ENCODE data around the gene ECE1. TPM values are rescaled to one million over a fixed set of nuclear protein-coding genes. Genes with fewer than 3 reads are reported as not detected.

Gene ECE1
- total RNA-seq, 1 experiment from 2014 or later: 192 TPM

GRCh38 chr1:21318057-21318713 lies 27.9 kb upstream of the ECE1 start:
- Histone ChIP-seq H3K9me3 (ENCODE audit: control insufficient read depth, insufficient read depth, low read depth, low read length) (no peaks in the 10 kb centered on the region), H3K27ac (ENCODE audit: low read length) (peak overlapping the region; percentile 67), H3K4me3 (ENCODE audit: low read depth in 2 of 2, low read length in 2 of 2) (no peak overlapping the region), H3K36me3 (ENCODE audit: control insufficient read depth, insufficient read depth, low read length) (no peaks in the 10 kb centered on the region), H3K4me1 (ENCODE audit: control insufficient read depth, insufficient read depth, low read length) (peaks cover 60% of the 10 kb centered on the region), H3K27me3 (ENCODE audit: control insufficient read depth, insufficient read depth, low read length) (no peaks in the 10 kb centered on the region)
- TF ChIP-seq SIN3A (IDR thresholded peaks at IDR 0.05; ENCODE audit: borderline replicate concordance, insufficient read depth, low read depth, low read length): no peak
- ATAC-seq (no peak), DNase-seq (ENCODE audit: low read depth, low spot score) (no peak)
- no TSS peak for BruUV-seq (replicated peaks)
- CTCF ChIA-PET: no interaction called here
- intact Hi-C loops (cut with micrococcal nuclease; ENCODE audit: unreplicated experiment) (no loop called here), in situ Hi-C loops (cut with HindIII; ENCODE audit: low pct_unique_long_range_greater_than_20kb, low sequenced_read_pairs) (no loop called here)
- POLR2A ChIA-PET: no interaction called here

- H3K27me3 ChIP-seq (ENCODE audit: control insufficient read depth, insufficient read depth, low read length): no peaks in the 10 kb centered on the region
- no peaks in the 10 kb centered on the region for H3K9me3 ChIP-seq (ENCODE audit: control insufficient read depth, insufficient read depth, low read depth, low read length)
- no TSS peak for BruUV-seq (replicated peaks)
- intact Hi-C loops (cut with micrococcal nuclease; ENCODE audit: unreplicated experiment): no loop called here
- ATAC-seq (no peak), DNase-seq (ENCODE audit: low read depth, low spot score) (no peak)
- in situ Hi-C loops (cut with HindIII; ENCODE audit: low pct_unique_long_range_greater_than_20kb, low sequenced_read_pairs): no loop called here
- H3K4me1 ChIP-seq (ENCODE audit: control insufficient read depth, insufficient read depth, low read length): peaks cover 60% of the 10 kb centered on the region
- no peak overlapping the region; the same call in 1 of the 2 replicates for H3K27ac ChIP-seq (ENCODE audit: low read length)
- no peak overlapping the region for H3K4me3 ChIP-seq (ENCODE audit: low read depth in 2 of 2, low read length in 2 of 2)
- H3K36me3 ChIP-seq (ENCODE audit: control insufficient read depth, insufficient read depth, low read length): no peaks in the 10 kb centered on the region
- ChIA-PET CTCF (no interaction called here), POLR2A (no interaction called here)
- TF ChIP-seq SIN3A (IDR thresholded peaks at IDR 0.05; ENCODE audit: borderline replicate concordance, insufficient read depth, low read depth, low read length): no peak
- no peak for TF ChIP-seq POLR2AphosphoS5 (IDR thresholded peaks at IDR 0.05; ENCODE audit: low read depth, low read length)
- no peak for TF ChIP-seq TCF7L2 (IDR thresholded peaks at IDR 0.05; ENCODE audit: low read depth, low read length)
- no peak for TF ChIP-seq CTCF (IDR thresholded peaks at IDR 0.05)
- TF ChIP-seq REST (IDR thresholded peaks at IDR 0.05; ENCODE audit: insufficient read depth in 1 of 2, low read depth in 2 of 2, low read length in 1 of 2): no peak
Measured at GRCh38 chr1:21317690-21318043, 27.4 kb upstream of the ECE1 start.

GRCh38 chr1:21317035-21317689 lies 26.9 kb upstream of the ECE1 start:
- H3K27ac ChIP-seq (ENCODE audit: low read length): no peak overlapping the region; the same call in 1 of the 2 replicates
- POLR2A ChIA-PET: interaction anchor here (0.6 kb wide), 1 partner anchor 28 kb away, joined by 4 read pairs; no protein-coding TSS in a partner anchor
- ATAC-seq (no peak), DNase-seq (ENCODE audit: low read depth, low spot score) (no peak)
- in situ Hi-C loops (cut with HindIII; ENCODE audit: low pct_unique_long_range_greater_than_20kb, low sequenced_read_pairs) (no loop called here), intact Hi-C loops (cut with micrococcal nuclease; ENCODE audit: unreplicated experiment) (no loop called here)
- H3K27me3 ChIP-seq (ENCODE audit: control insufficient read depth, insufficient read depth, low read length): no peaks in the 10 kb centered on the region
- peaks cover 58% of the 10 kb centered on the region for H3K4me1 ChIP-seq (ENCODE audit: control insufficient read depth, insufficient read depth, low read length)
- H3K36me3 ChIP-seq (ENCODE audit: control insufficient read depth, insufficient read depth, low read length): no peaks in the 10 kb centered on the region
- no TSS peak for BruUV-seq (replicated peaks)
- H3K9me3 ChIP-seq (ENCODE audit: control insufficient read depth, insufficient read depth, low read depth, low read length): no peaks in the 10 kb centered on the region
- CTCF ChIA-PET: interaction anchor here (0.5 kb wide), 1 partner anchor 12 kb away, joined by 14 read pairs; no protein-coding TSS in a partner anchor
- TF ChIP-seq TCF7L2 (IDR thresholded peaks at IDR 0.05; ENCODE audit: low read depth, low read length) (no peak), CTCF (IDR thresholded peaks at IDR 0.05) (no peak), POLR2AphosphoS5 (IDR thresholded peaks at IDR 0.05; ENCODE audit: low read depth, low read length) (no peak), SIN3A (IDR thresholded peaks at IDR 0.05; ENCODE audit: borderline replicate concordance, insufficient read depth, low read depth, low read length) (no peak), REST (IDR thresholded peaks at IDR 0.05; ENCODE audit: insufficient read depth in 1 of 2, low read depth in 2 of 2, low read length in 1 of 2) (no peak)
- no peak overlapping the region for H3K4me3 ChIP-seq (ENCODE audit: low read depth in 2 of 2, low read length in 2 of 2)
